ENCODE data around the gene ZBTB22.
"Not testable (repeated sequence)": the region's sequence is repeated elsewhere in the genome, so short reads cannot be mapped to it uniquely, and the experiment has no call there.

The ZBTB22 gene

DNA sequence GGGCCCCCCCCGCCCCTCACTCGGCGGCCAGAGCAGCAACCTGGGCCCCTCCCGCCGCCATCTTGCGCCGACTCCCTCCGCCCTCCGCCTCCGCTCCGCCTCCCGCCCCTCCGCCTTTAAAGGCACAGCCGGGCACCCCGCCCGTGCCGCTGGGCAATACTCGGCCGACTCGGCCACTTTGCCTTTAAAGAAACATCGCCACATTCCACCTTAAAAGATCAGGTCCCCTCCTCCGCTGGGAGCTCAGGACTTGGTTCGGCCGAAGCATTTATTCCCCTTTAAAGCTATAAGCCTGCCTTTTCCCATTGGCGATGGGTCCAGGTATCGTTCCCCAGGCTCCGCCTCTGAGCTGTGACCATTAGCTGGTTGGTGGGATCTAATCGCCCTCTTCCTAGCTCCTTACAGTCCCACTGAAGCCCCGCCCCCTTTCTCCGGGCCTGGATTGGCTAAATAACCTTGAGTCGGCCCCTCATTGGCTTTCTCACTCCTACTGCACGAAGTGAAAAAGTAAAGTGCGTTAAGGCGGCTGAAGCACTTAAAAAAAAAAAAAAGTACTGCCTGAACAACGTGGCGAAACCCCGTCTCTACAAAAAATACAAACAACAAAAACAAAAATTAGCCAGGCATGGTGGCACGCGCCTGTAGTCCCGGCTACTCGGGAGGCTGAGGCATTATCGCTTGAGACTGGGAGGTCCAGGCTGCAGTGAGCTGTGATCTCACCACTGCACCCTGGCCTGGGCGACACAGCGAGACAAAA, at the start of gene ZBTB22:
TSS of gene ZBTB22 (minus strand) at position 76 of the 757 bp plus-strand sequence. CDS start 828 bp downstream, outside the sequence.
- peak; percentile 96 for DNase-seq

DNA sequence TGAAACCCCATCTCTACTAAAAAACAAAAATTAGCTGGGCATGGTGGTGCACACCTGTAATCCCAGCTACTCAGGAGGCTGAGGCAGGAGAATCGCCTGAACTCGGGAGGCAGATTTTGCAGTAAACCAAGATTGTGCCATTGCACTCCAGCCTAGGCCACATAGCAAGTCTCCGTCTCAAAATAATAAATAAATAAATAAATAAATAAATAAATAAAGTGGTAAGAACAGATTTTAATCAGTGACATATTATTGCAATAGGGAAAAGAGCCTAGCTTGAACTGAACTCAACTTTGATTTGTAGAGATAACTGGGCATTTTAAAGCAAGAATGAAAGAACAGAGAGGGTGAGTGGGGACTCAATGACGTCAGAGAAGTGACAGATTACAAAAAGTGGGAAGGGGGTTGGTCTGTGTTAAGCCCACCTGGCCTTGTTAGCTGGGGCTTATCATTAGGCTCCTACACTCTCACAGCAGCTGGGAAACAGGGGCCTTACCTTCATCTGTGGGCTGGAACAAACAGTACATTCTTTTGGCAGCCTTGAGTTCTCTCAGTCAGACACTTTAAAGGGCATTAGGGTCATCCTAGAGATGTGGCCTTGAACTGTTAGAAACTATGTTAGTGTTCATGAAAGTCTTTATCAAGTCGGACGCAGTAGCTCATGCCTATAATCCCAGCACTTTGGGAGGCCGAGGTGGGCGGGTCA, 49.6 kb upstream of the ZBTB22 start:
- DNase-seq, result no peak

DNA sequence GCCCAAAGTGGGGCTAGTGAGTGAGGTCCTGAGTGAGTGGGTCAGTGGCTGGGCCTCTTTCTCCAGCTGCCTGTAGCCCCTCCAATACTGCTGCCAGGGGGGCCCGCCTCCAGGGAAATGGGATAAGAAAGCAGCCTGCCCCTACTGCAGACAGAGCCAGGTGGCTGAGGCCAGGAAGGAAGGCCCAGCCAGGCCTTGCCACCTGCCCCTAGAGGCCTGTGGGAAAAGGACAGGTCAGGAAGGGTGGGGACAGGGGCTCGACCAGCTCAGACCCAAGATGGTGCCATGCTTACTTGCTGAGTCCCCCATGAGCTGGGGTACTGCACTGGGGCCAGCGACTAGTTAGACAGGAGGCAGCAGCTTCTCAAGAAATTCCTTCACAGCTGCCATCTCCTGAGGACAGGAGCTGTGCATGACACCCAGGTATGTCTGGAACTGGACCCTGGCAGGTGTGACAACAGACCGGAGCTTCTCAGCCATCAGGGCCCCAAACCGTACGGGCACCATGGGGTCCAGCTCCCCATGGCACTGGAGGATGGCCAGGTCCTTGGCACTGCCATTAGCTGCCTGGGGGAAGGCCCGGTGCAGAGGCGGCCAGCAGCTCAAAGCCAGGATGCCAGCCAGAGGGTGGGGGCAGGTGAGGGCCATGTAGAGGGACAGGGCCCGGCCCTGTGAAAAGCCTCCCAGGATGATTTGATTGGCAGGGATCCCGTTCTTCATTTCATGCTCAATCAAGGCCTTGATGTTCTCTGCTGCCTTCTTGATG, 47.8 kb upstream of the ZBTB22 start:
- not testable (repeated sequence) for DNase-seq

GRCh38 chr6:33364475-33365205, 47.1 kb upstream of the ZBTB22 start:
- DNase-seq, result not testable (repeated sequence)

DNA sequence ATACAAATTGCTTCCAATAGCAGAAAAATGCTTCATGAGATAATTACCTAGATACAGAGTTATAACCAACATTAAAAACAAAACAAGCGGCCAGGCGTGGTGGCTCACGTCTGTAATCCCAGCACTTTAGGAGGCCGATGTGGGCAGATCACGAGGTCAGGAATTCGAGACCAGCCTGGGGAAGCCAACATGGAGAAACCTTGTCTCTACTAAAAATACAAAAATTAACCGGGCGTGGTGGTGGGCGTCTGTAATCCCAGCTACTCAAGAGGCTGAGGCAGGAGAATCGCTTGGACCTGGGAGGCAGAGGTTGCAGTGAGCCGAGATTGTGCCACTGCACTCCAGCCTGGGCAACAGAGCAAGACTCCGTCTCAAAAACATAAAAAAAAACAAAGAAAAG, 45.9 kb upstream of the ZBTB22 start:
- not testable (repeated sequence) for DNase-seq

- DNase-seq, result no peak
Observed at GRCh38 chr6:33359331-33359730, 41.8 kb upstream of the ZBTB22 start.

DNA sequence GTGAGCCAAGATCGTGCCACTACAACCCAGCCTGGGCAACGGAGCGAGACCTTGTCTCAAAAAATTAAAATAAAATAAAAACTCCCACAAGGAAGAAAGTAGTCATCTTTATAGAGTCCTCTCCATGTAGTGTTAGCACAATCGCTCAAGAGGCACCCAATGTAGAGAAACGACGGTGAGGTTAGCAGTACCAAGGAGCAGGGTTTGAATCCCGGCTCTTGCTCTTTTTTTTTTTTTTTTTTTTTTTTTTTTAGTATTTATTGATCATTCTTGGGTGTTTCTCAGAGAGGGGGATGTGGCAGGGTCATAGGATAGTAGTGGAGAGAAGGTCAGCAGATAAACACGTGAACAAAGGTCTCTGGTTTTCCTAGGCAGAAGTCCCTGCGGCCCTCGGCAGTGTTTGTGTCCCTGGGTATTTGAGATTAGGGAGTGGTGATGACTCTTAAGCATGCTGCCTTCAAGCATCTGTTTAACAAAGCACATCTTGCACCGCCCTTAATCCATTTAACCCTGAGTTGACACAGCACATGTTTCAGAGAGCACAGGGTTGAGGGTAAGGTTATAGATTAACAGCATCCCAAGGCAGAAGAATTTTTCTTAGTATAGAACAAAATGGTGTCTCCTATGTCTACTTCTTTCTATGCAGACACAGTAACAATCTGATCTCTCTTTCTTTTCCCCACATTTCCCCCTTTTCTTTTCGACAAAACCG, 39.8 kb upstream of the ZBTB22 start:
- not testable (repeated sequence) for DNase-seq

GRCh38 chr6:33356295-33356694, 38.8 kb upstream of the ZBTB22 start:
- DNase-seq, result no peak

DNA sequence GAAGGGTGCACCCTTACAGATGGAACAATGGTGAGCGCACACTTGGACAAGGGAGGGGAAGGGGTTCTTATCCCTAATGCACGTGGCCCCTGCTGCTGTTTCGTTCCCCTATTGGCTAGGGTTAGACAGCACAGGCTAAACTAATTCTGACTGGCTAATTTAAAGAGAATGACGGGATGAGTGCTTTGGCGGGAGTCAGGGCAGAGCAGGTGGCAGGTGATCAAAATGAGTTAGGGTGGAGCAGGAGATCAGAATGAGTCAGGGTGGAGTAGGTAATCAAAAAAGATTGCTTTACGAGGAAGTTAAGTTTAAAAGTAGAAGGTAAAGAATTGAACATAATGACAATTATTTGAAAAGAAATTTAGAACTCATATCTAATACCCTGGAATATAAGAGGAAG, 38.3 kb upstream of the ZBTB22 start:
- DNase-seq, result not testable (repeated sequence)

DNA sequence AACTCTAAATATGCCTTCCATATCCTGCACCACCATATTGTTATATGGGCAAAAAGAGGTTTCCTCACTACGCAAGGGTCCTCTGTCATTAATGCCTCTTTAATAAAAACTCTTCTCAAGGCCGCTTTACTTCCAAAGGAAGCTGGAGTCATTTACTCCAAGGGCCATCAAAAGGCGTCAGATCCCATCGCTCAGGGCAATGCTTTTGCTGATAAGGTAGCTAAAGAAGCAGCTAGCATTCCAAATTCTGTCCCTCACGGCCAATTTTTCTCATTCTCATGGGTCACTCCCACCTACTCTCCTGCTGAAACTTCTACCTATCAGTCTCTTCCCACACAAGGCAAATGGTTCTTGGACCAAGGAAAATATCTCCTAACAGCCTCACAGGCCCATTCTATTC, 30.3 kb upstream of the ZBTB22 start:
- no peak for DNase-seq

DNA sequence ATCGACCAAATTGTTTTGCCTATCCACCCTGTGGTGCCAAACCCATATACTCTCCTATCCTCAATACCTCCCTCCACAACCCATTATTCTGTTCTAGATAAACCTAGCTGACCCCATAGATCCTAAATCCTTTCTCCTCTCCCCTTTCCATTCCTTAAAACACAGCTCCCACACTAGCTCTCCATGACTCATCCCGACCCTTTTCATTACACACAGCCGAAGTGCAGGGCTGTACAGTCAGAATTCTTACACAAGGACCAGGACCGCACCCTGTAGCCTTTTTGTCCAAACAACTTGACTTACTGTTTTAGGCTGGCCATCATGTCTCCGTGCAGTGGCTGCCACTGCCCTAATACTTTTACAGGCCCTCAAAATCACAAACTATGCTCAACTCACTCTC, 29.4 kb upstream of the ZBTB22 start:
- DNase-seq, result not testable (repeated sequence)

DNA sequence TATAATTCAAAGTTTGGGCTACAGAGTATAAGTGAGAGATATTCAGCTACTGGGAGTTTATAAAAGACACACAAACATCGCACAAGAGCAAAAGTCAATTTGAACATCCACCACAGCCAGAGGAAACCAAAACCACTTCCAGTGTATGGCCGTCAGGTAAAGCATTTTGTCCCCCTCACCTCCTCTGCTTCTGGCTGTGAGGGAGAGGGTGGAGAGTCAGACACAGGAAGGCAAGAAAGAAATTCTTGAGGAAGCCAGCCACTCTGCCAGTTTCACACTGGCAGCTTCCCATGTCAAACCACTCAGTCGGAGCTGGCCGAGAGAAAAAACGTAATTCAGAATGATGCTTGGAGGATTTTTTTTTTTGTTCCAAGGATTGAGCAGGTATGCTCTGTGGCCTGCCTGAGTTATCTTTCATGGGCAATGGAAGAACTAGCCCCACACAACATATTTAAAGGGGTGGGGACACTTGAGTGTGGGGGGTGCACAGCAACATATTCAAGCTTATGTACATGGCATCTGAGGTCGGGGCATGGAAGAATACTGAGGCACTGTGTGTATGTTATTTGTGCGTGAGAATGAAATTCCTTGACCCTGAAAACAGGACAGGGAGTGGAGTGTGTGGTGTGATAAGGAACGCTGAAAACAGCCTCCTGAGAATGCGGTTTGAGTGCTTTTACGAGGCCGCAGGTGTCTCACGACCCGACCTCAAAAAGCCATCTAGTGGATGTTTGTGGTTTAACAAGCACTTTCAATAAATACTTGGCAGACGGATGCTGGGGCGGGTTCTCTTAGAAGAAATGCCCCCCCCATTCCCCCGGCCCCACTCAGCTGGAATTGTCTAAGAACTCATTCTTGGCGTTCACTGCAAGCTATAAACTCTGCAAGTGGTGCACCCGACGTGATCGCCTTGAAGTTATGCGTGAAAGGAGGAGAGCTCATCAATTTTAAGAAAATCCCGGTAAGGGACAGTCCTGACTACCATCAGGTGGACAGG, 27.5 kb upstream of the ZBTB22 start:
- peak; percentile 63 for DNase-seq

DNA sequence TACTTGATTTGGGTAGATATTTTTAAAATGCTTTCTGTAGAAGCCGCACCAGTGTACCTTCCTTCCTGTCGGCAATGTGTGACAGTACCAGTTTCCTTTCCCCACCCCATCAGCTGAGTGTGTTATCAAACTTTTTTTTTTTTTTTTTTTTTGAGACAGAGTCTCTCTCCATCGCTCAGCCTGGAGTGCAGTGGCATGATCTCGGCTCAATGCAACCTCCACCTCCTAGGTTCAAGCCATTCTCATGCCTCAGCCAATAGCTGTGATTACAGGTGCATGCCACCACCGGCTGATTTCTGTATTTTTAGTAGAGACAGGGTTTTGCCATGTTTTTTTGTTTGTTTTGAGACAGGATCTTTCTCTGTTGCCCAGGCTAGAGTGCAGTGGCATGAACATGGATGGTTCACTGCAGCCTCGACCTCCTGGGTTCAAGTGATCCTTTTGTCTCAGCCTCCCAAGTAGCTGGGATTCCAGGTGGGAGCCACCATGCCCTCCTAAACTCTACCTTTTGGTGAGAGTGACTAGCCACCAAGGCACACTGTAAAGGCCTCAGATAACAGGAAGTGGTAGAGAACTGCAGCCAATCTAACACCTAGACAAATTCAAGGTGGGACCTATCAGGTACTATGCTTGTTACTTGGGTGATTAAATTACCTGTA, 26.5 kb upstream of the ZBTB22 start:
- DNase-seq, result peak; percentile 40

- not testable (repeated sequence) for DNase-seq
Observed at GRCh38 chr6:33343606-33343952, 26.0 kb upstream of the ZBTB22 start.

DNA sequence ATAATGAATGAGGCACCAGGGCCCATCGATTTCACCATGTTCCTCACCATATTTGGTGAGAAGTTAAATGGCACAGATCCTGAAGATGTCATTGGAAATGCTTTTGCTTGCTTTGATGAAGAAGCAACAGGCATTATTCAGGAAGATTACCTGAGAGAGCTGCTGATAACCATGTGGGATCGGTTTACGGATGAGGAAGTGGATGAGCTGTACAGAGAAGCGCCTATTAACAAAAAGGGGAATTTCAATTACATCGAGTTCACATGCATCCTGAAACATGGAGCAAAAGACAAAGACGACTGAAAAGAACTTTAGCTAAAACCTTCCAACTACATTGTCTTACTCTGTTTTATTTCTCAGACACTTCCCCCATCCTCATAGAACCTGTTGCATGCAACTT, 21.6 kb upstream of the ZBTB22 start:
- no peak for DNase-seq

DNA sequence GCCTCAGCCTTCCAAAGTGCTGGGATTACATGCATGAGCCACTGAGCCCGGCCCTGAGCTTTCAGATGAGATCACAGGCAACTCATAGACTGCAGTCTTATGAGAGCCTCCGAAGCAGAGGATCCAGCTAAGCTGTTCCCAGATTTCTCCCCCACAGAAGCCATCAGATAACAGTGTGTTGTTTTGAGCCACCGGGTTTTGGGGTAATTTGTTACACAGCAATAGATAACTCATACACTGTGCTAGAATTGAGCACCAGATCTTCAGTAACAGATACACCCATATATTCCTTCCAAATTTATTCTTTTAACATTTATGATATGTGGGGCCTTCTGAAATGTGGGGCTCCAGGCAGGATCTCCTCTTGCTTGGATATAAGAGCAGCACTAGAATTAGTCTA, 19.0 kb upstream of the ZBTB22 start:
- no peak for DNase-seq

- DNase-seq, result no peak
Observed at GRCh38 chr6:33335916-33336315, 18.4 kb upstream of the ZBTB22 start.

GRCh38 chr6:33333666-33334065, 16.1 kb upstream of the ZBTB22 start:
- DNase-seq, result no peak

DNA sequence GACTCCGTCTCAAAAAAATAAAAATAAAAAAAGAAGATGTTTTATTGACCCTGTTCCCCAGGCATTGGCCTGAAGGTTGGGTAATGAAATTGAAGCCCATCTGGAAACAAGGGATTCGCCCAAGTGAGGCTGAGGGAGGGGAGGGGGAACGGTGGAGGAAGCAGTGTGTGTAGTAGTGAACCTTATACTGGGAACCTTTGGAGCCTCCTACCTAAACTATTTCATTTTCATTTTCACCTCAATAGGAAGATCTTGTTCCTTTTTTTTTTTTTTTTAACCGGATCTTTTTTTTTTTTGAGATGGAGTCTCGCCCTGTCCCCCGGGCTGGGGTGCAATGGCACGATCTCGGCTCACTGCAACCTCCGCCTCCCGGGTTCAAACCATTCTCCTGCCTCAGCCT, 13.2 kb upstream of the ZBTB22 start:
- no peak for DNase-seq

DNA sequence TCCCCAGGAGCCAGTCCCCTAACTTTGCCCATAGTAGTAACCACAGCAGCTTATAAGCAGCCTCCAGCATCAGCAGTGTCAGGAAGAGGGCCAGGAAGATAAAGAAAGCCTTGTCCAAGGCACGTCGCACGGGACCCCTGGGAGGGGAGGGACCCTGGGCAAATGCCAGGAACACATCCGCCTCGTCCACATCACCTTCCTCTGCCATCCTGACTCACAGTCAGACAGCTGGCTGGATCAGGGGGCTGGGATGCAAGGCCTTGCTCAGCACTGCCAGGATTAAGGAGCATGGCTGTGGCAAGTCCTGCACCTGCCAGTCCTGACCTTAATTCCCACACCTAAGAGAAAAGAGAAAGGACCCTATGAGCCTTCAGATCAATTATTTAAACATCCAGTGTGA, 11.5 kb upstream of the ZBTB22 start:
- DNase-seq, result no peak

GRCh38 chr6:33324125-33324524, 6.6 kb upstream of the ZBTB22 start:
- DNase-seq, result no peak

Measured in activated naive CD4-positive, alpha-beta T cell treated with Interleukin-2 at 50 U/mL for 16 hours (primary cell).